Measurements from ENCODE around the gene TENT4B. TPM values are rescaled to one million over a fixed set of nuclear protein-coding genes. Genes with fewer than 3 reads are reported as not detected.
A peak's percentile ranks its signal among the peaks of the same experiment; 100 is the strongest.

Gene TENT4B
- total RNA-seq, 1 donor from 2014 or later: 10.9 TPM

GRCh38 chr16:50195756-50196155 is 42.6 kb downstream of the TENT4B start:
- Mint-ChIP-seq H3K9me3 (peaks cover 11% of the 10 kb centered on the region), H3K36me3 (no peaks in the 10 kb centered on the region), H3K4me1 (peaks cover 12% of the 10 kb centered on the region), H3K27me3 (ENCODE audit: low read depth) (no peaks in the 10 kb centered on the region), H3K27ac (peak overlapping the region; percentile 43), H3K4me3 (no peak overlapping the region)
- DNase-seq (ENCODE audit: low spot score in 2 of 2, unreplicated experiment in 2 of 2): no peak
- TF ChIP-seq, protein P1, sequence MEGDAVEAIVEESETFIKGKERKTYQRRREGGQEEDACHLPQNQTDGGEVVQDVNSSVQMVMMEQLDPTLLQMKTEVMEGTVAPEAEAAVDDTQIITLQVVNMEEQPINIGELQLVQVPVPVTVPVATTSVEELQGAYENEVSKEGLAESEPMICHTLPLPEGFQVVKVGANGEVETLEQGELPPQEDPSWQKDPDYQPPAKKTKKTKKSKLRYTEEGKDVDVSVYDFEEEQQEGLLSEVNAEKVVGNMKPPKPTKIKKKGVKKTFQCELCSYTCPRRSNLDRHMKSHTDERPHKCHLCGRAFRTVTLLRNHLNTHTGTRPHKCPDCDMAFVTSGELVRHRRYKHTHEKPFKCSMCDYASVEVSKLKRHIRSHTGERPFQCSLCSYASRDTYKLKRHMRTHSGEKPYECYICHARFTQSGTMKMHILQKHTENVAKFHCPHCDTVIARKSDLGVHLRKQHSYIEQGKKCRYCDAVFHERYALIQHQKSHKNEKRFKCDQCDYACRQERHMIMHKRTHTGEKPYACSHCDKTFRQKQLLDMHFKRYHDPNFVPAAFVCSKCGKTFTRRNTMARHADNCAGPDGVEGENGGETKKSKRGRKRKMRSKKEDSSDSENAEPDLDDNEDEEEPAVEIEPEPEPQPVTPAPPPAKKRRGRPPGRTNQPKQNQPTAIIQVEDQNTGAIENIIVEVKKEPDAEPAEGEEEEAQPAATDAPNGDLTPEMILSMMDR (IDR thresholded peaks at IDR 0.05; ENCODE audit: unreplicated experiment): no peak

DNA sequence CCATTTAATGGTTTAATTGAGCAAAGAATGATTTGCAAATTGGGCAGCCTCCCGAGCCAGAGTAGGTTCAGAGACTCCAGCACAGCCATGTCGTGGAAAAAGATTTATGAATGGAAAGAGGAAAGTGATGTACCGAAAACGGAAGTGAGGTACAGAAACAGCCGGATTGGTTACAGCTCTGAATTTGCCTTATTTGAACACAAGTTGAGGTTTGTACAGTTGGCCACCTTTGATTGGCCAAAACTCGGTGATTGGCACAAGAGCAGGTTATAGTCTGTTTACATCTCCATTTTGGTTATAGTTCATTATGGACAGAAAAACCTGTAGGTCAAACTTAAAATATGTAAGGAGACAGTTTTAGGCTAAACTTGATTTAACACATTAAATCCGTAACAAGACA is 44.5 kb downstream of the TENT4B start:
- Mint-ChIP-seq H3K27ac (no peak overlapping the region), H3K36me3 (no peaks in the 10 kb centered on the region), H3K9me3 (peaks cover 11% of the 10 kb centered on the region), H3K27me3 (ENCODE audit: low read depth) (no peaks in the 10 kb centered on the region), H3K4me1 (peaks cover 15% of the 10 kb centered on the region), H3K4me3 (no peak overlapping the region)
- no peak for DNase-seq (ENCODE audit: low spot score in 2 of 2, unreplicated experiment in 2 of 2)
- TF ChIP-seq, protein P1 (IDR thresholded peaks at IDR 0.05; ENCODE audit: unreplicated experiment): no peak

DNA sequence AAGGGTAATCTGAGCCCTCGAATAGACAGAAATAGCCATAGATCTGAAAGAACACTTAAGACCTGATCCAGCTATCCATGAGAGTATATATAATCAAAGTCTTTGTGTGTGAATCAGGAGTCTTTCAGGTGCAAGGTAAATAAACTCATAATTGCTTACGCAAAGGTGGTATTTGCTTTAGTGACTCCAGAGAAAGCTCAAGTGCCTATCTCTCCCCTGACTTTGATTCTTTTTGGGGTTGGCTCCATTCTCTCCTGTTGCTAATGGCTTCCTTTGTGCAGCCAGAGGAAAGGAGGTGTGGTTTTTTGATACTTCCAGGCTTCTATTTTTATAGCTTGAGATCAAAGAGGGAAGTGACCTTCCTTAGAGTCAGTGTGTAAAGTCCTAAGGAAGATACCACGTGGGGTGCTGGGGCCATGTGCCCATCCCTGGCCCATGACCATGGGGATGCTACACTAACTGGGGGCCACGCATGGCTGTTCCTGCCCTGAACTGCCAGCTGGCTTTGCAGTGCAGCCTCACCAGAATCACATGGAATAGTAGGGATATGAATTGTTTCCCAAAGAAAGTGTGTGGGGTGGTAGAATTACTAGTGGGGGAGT is 45.8 kb downstream of the TENT4B start:
- H3K9me3 Mint-ChIP-seq: peaks cover 11% of the 10 kb centered on the region
- H3K4me1 Mint-ChIP-seq: peaks cover 28% of the 10 kb centered on the region
- TF ChIP-seq, protein P1 (IDR thresholded peaks at IDR 0.05; ENCODE audit: unreplicated experiment): no peak
- no peaks in the 10 kb centered on the region for H3K27me3 Mint-ChIP-seq (ENCODE audit: low read depth)
- H3K4me3 Mint-ChIP-seq: no peak overlapping the region
- no peak overlapping the region for H3K27ac Mint-ChIP-seq
- no peak for DNase-seq (ENCODE audit: low spot score in 2 of 2, unreplicated experiment in 2 of 2)
- H3K36me3 Mint-ChIP-seq: no peaks in the 10 kb centered on the region

DNA sequence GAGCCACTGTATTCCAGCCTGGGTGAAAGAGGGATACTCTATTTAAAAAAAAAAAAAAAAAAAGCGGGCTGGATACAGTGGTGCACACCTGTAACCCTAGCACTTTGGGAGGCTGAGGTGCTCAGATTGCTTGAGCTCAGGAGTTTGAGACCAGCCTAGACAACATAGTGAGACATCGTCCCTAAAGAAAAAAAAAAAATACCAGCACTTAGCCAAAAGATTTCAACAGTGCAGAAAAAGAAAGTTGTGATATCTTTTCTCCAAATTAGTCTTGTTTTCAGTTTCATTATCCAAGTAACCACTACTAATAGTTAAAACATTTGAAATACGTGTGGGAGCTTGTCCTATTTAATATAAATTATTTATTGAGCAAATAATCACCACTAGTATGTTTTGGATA is 48.7 kb downstream of the TENT4B start:
- H3K9me3 Mint-ChIP-seq: peaks cover 11% of the 10 kb centered on the region
- DNase-seq (ENCODE audit: low spot score in 2 of 2, unreplicated experiment in 2 of 2): no peak
- TF ChIP-seq, protein P1 (IDR thresholded peaks at IDR 0.05; ENCODE audit: unreplicated experiment): no peak
- H3K27me3 Mint-ChIP-seq (ENCODE audit: low read depth): no peaks in the 10 kb centered on the region
- no peak overlapping the region for H3K4me3 Mint-ChIP-seq
- H3K36me3 Mint-ChIP-seq: no peaks in the 10 kb centered on the region
- peak overlapping the region; percentile 83 for H3K27ac Mint-ChIP-seq
- peaks cover 27% of the 10 kb centered on the region for H3K4me1 Mint-ChIP-seq

- TF ChIP-seq, protein P1 (IDR thresholded peaks at IDR 0.05; ENCODE audit: unreplicated experiment): no peak
- Mint-ChIP-seq H3K4me1 (peaks cover 30% of the 10 kb centered on the region), H3K4me3 (no peak overlapping the region), H3K27me3 (ENCODE audit: low read depth) (no peaks in the 10 kb centered on the region), H3K9me3 (peaks cover 6% of the 10 kb centered on the region), H3K36me3 (no peaks in the 10 kb centered on the region), H3K27ac (peak overlapping the region; percentile 96)
- no peak for DNase-seq (ENCODE audit: low spot score in 2 of 2, unreplicated experiment in 2 of 2)
Observed at GRCh38 chr16:50202926-50203624, 50.0 kb downstream of the TENT4B start.
